GM15510 (cell line): ENCODE data around the gene SLC12A8.

Source experiments
- POLR2A ChIP-seq: IDR thresholded peaks from 3 replicates; pipeline ENCODE4 v1.6.1; 2011; ENCODE audit warnings: borderline replicate concordance; ENCODE audit not compliant: insufficient read length; ENCODE audit errors: extremely low read depth

The SLC12A8 gene

GRCh38 chr3:125212509-125213363 lies at the start of gene SLC12A8:
TSS of gene SLC12A8 (minus strand) at chr3:125212748. CDS start at chr3:125211349, 1,399 bp downstream.
- TF ChIP-seq POLR2A, result no peak

- TF ChIP-seq POLR2A, result no peak
Observed at GRCh38 chr3:125262161-125262560, 49.6 kb upstream of the SLC12A8 start.

GRCh38 chr3:125261031-125261430 lies 48.5 kb upstream of the SLC12A8 start:
- TF ChIP-seq POLR2A, result no peak

- TF ChIP-seq POLR2A, result no peak
Observed at GRCh38 chr3:125260158-125260557, 47.6 kb upstream of the SLC12A8 start.

- no peak for TF ChIP-seq POLR2A
Observed at GRCh38 chr3:125257536-125257935, 45.0 kb upstream of the SLC12A8 start.

- no peak for TF ChIP-seq POLR2A
Observed at GRCh38 chr3:125256675-125257074, 44.1 kb upstream of the SLC12A8 start.

- no peak for TF ChIP-seq POLR2A
Observed at GRCh38 chr3:125250973-125251372, 38.4 kb upstream of the SLC12A8 start.

GRCh38 chr3:125246237-125246636 lies 33.7 kb upstream of the SLC12A8 start:
- no peak for TF ChIP-seq POLR2A

GRCh38 chr3:125245521-125245920 lies 33.0 kb upstream of the SLC12A8 start:
- no peak for TF ChIP-seq POLR2A

GRCh38 chr3:125240496-125240895 lies 27.9 kb upstream of the SLC12A8 start:
- TF ChIP-seq POLR2A, result no peak

- no peak for TF ChIP-seq POLR2A
Observed at GRCh38 chr3:125239266-125239665, 26.7 kb upstream of the SLC12A8 start.

GRCh38 chr3:125238759-125239158 lies 26.2 kb upstream of the SLC12A8 start:
- TF ChIP-seq POLR2A, result no peak

- no peak for TF ChIP-seq POLR2A
Observed at GRCh38 chr3:125236331-125236903, 23.9 kb upstream of the SLC12A8 start.

- TF ChIP-seq POLR2A, result no peak
Observed at GRCh38 chr3:125234831-125235230, 22.3 kb upstream of the SLC12A8 start.

- no peak for TF ChIP-seq POLR2A
Observed at GRCh38 chr3:125232401-125232800, 19.9 kb upstream of the SLC12A8 start.

- no peak for TF ChIP-seq POLR2A
Observed at GRCh38 chr3:125231895-125232294, 19.3 kb upstream of the SLC12A8 start.
